Fibroblast of skin of scalp (primary cell): ENCODE results near the gene PROCR. TPM values are rescaled to one million over a fixed set of nuclear protein-coding genes. Genes with fewer than 3 reads are reported as not detected.
"Not testable (repeated sequence)": the region's sequence is repeated elsewhere in the genome, so short reads cannot be mapped to it uniquely, and the experiment has no call there.

Source experiments
- DNase-seq: peaks from one replicate; pipeline ENCODE4 v3.0.0-alpha.2; 2013
- polyA plus RNA-seq, 2 experiments: library from polyadenylated mRNA; unstranded; fragments of 120-200 nt; gene quantifications; one replicate each; pipeline ENCODE4 v1.2.1, GENCODE V29; 2013; ENCODE audit not compliant: insufficient read length in 2 of 2

PROCR gene
- 10.2 TPM for polyA plus RNA-seq (2013, experiment 1 of 2; ENCODE audit: insufficient read length)
- polyA plus RNA-seq (2013, experiment 2 of 2; ENCODE audit: insufficient read length): 10.5 TPM

- DNase-seq: peak; percentile 85
Observed at GRCh38 chr20:35171753-35172433, at the start of gene PROCR. TSS of gene PROCR (plus strand) at chr20:35172072. CDS start at chr20:35172155, 83 bp downstream.

- DNase-seq: no peak
Observed at GRCh38 chr20:35122756-35123405, 49.0 kb upstream of the PROCR start.

DNA sequence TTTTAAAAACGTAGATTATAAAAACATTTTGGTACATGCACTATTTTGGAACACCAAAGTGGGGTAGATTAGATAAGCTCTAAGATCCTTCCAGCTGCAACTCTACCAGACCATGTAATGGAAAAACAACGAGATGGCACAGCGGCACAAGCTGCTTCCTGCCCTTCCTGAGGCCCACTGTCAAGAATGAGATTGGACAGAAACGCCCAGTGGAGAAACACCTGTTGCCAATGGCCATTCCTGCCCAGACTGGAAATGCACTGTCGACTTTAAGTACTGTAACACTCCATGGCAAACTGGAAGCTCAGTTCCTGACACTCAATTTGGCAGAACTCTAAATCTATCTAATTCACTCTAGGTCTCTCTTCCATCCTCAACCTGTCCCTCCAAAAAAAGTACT is 46.1 kb upstream of the PROCR start:
- no peak for DNase-seq

- DNase-seq: peak; percentile 25
Observed at GRCh38 chr20:35129647-35130069, 42.2 kb upstream of the PROCR start.

- DNase-seq: no peak
Observed at GRCh38 chr20:35131934-35132333, 39.9 kb upstream of the PROCR start.

DNA sequence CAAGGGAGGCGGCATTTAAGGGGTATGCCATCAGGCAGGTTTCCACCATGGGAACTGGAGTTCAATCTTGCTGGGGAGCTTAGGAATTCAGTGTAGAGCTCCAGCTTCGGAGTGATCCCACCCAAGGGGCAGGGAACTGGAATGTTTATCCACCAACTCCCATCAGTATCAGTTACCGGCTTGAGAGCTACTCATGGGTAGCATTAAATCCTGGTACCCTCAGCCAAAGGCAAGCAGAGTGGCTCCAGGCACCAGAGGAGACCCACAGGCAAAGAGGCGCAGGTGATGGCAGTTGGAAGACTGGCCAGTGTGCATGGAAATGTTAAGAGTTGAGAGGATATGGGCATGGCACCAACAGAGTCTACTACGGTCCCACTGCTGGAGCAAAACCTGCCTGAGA is 38.8 kb upstream of the PROCR start:
- no peak for DNase-seq

DNA sequence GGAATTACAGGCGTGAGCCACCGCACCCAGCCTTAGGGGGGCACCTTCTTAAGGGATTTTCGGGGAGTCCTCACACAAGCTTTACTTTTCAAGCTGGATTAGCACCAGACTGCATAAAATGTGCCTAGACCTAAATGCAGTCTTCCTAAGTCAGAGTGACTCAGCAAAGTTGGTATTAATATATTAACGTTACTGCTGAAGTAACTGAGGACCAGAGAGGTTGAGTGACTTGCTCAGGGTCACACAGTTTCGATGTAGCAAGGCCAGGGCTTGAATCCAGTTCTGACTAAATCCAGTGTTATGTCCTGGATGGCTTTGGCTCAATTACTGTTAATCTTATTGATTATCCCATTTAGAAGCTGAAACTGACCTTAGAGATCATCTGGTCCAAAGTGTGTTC is 38.1 kb upstream of the PROCR start:
- no peak for DNase-seq

GRCh38 chr20:35134472-35134871 is 37.4 kb upstream of the PROCR start:
- no peak for DNase-seq

- no peak for DNase-seq
Observed at GRCh38 chr20:35134880-35135279, 37.0 kb upstream of the PROCR start.

DNA sequence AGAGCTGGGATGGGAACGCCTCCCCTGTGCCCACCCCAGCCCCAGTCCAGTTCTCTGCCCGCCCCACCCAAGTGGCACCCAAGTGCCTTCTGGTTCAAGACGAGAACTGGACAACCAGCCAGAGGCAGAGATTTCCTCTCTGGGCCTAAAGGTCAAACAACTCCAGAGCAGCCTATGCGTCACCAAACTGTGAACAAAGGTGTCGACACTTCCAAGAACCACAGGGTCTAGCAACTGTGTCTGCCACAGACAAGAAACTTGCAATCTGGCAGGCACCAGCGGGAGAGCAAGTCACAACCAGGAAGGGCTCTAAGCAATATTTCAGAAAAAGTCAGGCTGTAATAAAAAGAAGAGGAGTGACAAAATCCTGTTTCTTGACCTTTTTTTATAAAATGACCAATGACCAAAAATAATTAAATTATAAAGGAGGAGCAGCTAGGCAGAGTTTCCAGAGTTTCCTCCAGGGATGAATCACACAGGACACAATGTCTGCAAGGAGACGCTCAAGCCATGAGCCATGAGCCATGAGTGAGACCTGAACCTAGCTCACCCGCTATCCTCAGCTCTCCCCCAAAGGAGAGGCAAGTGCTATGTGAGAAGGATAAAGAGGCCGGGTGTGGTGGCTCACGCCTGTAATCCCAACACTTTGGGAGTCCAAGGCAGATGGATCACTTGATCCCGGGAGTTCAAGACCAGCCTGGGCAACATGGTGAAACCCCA is 35.8 kb upstream of the PROCR start:
- no peak for DNase-seq

GRCh38 chr20:35144694-35145093 is 27.2 kb upstream of the PROCR start:
- no peak for DNase-seq

DNA sequence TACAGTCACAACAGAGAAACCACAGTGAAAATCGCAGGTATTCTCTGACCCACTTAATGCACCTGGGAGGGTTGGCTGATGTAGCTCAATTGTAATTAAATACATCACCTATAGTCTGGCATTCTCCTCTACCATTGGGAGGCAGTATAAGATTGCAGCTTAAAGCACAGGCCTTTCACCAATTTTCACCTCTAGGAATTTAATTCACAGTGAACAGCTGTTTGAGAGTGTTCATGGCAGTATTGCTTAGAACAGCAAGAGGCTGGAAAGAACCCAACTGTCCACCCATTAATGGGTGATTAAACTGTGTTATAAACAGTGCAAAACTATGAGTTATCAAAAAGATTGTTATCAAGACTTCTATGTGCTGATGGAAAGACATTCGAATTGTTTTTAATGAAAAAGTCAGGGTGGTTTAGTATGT is 26.7 kb upstream of the PROCR start:
- DNase-seq: peak; percentile 53

DNA sequence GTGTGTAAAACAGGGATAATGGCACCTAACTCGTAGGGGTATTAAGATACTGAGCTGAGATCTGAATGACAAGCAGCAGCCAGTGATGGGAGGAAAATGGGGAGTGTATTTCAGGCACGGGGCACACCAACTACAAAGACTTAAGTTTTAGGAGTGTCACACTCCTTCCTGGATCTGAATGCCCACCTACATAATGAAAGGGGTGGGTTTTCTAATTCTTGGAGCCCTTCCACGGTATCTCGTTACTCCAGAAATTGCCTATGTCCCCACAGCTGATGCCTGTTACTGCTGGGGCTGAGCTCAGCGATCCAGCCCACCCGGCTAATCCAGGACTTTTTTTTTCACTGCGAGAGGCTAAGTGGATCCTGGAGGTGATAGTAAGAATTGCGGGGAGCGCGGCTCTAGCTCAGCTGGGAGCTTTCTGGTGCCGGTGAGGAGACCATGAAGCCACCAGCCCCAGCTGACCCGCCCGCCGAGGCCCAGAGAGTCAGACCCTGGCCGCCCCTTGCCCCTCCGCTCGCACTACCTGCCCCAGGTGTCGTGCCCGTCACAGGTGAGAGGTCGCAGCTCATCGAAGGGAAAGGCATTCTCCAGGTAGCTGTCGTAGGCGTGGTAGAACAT is 25.5 kb upstream of the PROCR start:
- peak; percentile 15 for DNase-seq

GRCh38 chr20:35146920-35147574 is 24.8 kb upstream of the PROCR start, which contains the start of gene EDEM2:
TSS of gene EDEM2 (minus strand) at chr20:35147336. CDS start at chr20:35147258, 78 bp downstream.
- peak; percentile 95 for DNase-seq

DNA sequence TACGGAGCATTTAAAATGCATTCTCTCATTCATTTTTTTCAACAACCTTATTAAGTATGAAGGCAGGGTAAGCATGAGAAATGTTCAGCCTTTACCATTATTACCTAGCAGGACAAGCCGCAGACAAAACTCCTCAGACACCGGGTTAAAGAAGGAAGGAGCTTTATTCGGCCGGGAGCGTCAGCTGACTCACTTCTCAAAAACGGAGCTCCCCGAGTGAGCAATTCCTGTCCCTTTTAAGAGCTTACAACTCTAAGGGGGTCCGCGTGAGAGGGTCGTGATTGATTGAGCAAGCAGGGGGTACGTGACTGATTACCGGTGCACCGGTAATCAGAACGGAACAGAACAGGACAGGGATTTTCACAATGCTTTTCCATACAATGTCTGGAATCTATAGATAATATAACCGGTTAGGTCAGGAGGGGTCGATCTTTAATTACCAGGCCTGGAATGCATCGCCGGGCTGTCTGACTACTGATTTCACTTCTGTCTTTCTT is 24.2 kb upstream of the PROCR start:
- DNase-seq: peak; percentile 39

DNA sequence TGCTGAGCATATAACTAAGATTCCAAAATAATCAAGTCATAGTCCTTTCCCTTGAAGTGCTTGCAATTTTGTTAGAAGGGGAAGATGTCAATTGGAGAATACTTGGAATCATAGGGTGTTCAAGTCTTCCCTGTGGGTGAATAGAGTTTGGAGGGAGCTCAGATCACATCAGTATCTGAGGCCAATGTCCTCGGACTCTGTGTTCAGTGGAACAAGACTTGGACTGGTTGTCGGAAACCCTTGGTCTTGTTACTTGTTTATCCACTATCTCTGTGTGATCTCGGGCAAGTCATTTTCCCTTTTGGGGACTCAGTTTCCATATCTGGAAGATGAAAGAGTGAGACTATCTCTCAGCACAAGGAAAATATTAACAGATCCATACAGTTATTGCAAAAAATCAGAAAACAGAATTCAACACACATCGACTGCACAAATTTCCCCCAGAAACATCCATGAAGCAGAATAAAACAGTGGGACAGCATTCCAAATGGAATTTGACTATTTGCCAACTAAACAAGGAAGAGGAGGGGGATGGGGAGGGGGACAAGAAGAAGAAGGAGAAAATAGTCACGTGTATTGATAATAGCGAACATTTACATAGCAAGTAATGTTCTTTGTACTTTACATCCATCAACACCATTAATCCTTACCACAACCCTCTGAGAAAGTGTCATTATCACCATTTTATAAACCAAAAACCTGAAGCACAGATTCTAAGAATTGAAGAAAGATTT is 20.9 kb upstream of the PROCR start:
- no peak for DNase-seq

DNA sequence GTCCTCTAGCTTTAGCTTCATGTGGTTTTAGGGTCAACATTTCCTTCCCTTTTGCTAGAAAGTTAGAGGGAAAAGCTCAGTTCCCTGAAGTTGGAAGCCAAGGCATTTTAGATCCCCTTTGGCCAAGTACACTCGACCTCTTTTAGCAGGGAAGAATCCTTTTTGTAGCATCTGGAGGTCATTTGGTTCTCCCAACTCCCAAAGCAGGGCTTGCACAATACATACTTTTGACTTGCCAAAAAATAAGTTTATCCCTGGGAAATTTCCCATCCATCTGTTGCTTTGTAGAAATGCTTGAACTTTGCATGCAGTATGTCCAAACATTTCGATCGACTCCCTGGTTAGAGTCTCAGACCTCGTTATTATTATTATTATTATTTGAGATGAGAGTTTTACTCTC is 20.1 kb upstream of the PROCR start:
- peak; percentile 11 for DNase-seq

GRCh38 chr20:35155936-35156335 is 15.9 kb upstream of the PROCR start:
- no peak for DNase-seq

GRCh38 chr20:35156978-35157377 is 14.9 kb upstream of the PROCR start:
- DNase-seq: no peak

DNA sequence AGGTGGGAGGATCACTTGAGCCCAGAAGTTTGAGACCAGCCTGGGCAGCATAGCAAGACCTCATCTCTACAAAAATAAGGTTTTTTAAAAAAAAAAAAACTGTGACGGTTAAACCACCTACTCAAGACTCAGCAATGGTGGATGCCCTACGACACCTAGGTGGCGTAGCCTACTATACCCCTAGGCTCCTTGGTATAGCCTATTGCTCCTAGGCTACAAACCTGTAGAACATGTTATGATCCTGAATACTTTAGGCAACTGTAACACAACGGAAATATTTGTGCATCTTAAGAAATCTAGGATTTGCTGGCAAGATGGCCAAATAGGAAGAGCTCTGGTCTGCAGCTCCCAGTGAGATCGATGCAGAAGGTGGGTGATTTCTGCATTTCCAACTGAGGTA is 11.5 kb upstream of the PROCR start:
- not testable (repeated sequence) for DNase-seq

- not testable (repeated sequence) for DNase-seq
Observed at GRCh38 chr20:35164531-35164930, 7.3 kb upstream of the PROCR start.
